GM23338 (cell line): ENCODE results near the gene KCNT1. TPM values are rescaled to one million over a fixed set of nuclear protein-coding genes. Genes with fewer than 3 reads are reported as not detected.

ENCODE experiments used
- ATAC-seq: fragments of 200-7000 bp; cut with Tn5 transposase; 3 replicates; pipeline ENCODE4 v1.9.1; 2020
- DNase-seq: peaks from one replicate; pipeline ENCODE4 v3.0.0-alpha.2; 2015; ENCODE audit warnings: low spot score
- H2AFZ ChIP-seq: fragments of 200-600 bp; sonication (generic); 2 replicates; pipeline ENCODE4 v1.8.0; 2016; ENCODE audit warnings: antibody characterized with exemption, mild to moderate bottlenecking, moderate library complexity
- H3F3A ChIP-seq: fragments of 200-600 bp; sonication (generic); replicated peaks from 2 replicates; pipeline ENCODE4 v1.8.0; 2017; ENCODE audit warnings: antibody characterized with exemption, mixed run types, low read depth
- H3K27ac ChIP-seq: fragments of 200-600 bp; sonication (generic); 2 replicates; pipeline ENCODE4 v1.6.1; 2016; ENCODE audit warnings: low read depth
- H3K27me3 ChIP-seq: fragments of 200-600 bp; sonication (generic); 2 replicates; pipeline ENCODE4 v1.8.0; 2016; ENCODE audit warnings: mild to moderate bottlenecking, mixed run types, moderate library complexity; ENCODE audit not compliant: insufficient read depth
- H3K36me3 ChIP-seq: fragments of 200-600 bp; sonication (generic); 2 replicates; pipeline ENCODE4 v1.8.0; 2016; ENCODE audit warnings: mild to moderate bottlenecking; ENCODE audit not compliant: insufficient read depth
- H3K4me1 ChIP-seq: fragments of 200-600 bp; sonication (generic); 2 replicates; pipeline ENCODE4 v1.8.0; 2016; ENCODE audit warnings: mild to moderate bottlenecking, moderate library complexity; ENCODE audit not compliant: insufficient read depth
- H3K4me2 ChIP-seq: fragments of 200-600 bp; sonication (generic); 2 replicates; pipeline ENCODE4 v1.7.1; 2017; ENCODE audit warnings: mixed run types
- H3K4me3 ChIP-seq: fragments of 200-600 bp; sonication (generic); 2 replicates; pipeline ENCODE4 v1.6.1; 2016; ENCODE audit warnings: mixed run types
- H3K79me2 ChIP-seq: fragments of 200-600 bp; sonication (generic); replicated peaks from 2 replicates; pipeline ENCODE4 v1.8.0; 2017; ENCODE audit warnings: mild to moderate bottlenecking; ENCODE audit not compliant: insufficient read depth
- H3K9me2 ChIP-seq: fragments of 200-600 bp; sonication (generic); 2 replicates; pipeline ENCODE4 v1.8.0; 2017; ENCODE audit not compliant: insufficient read depth
- H4K20me1 ChIP-seq: fragments of 200-600 bp; sonication (generic); replicated peaks from 2 replicates; pipeline ENCODE4 v1.8.0; 2017; ENCODE audit warnings: mild to moderate bottlenecking; ENCODE audit not compliant: insufficient read depth
- H3K27ac Mint-ChIP-seq: 2 replicates; pipeline ENCODE4 v1.8.0; 2020; ENCODE audit warnings: inconsistent platforms, mild to moderate bottlenecking, moderate library complexity, mixed read lengths
- H3K27me3 Mint-ChIP-seq: 3 replicates; pipeline ENCODE4 v1.8.0; 2022; ENCODE audit warnings: low read depth, mild to moderate bottlenecking, moderate library complexity, mixed read lengths, inconsistent platforms; ENCODE audit not compliant: insufficient read depth, poor library complexity
- H3K36me3 Mint-ChIP-seq: 3 replicates; pipeline ENCODE4 v1.8.0; 2021; ENCODE audit warnings: low read depth, mild to moderate bottlenecking, inconsistent platforms, moderate library complexity, mixed read lengths
- H3K4me1 Mint-ChIP-seq: 3 replicates; pipeline ENCODE4 v1.8.0; 2020; ENCODE audit warnings: mild to moderate bottlenecking, inconsistent platforms, mixed read lengths
- H3K4me3 Mint-ChIP-seq: 3 replicates; pipeline ENCODE4 v1.8.0; 2021; ENCODE audit warnings: moderate library complexity, mild to moderate bottlenecking, inconsistent platforms, mixed read lengths
- H3K9me3 Mint-ChIP-seq: 3 replicates; pipeline ENCODE4 v1.8.0; 2020; ENCODE audit warnings: moderate library complexity, mild to moderate bottlenecking, inconsistent platforms, mixed read lengths
- CREB1 ChIP-seq: fragments of 250-450 bp; sonication (Bioruptor Pico); IDR thresholded peaks from 2 replicates; pipeline ENCODE4 v1.5.0; 2020; ENCODE audit warnings: low read depth, mild to moderate bottlenecking, moderate library complexity
- CTCF ChIP-seq, 2 experiments: fragments of 200-600 bp in 1 of 2; sonication (generic) in 1 of 2; conservative IDR thresholded peaks; 2 replicates each; pipeline versions ENCODE4 v1.5.1 to v1.6.1; 2016 to 2017; ENCODE audit warnings: antibody characterized with exemption in 2 of 2, low read depth in 2 of 2, mild to moderate bottlenecking in 2 of 2, moderate library complexity in 1 of 2
- EZH2phosphoT487 ChIP-seq: fragments of 200-600 bp; sonication (generic); IDR thresholded peaks from one replicate; pipeline ENCODE4 v1.8.1; 2018; ENCODE audit warnings: antibody characterized with exemption; ENCODE audit not compliant: unreplicated experiment
- NANOG ChIP-seq: IDR thresholded peaks from 2 replicates; pipeline ENCODE4 v1.6.1; 2016; ENCODE audit warnings: antibody characterized with exemption, borderline replicate concordance
- ZNF331 ChIP-seq: fragments of 250-450 bp; sonication (Bioruptor Pico); IDR thresholded peaks from 2 replicates; pipeline ENCODE4 v1.5.0; 2020; ENCODE audit warnings: low read depth, mild to moderate bottlenecking, moderate library complexity
- ZNF462 ChIP-seq: fragments of 250-450 bp; sonication (Bioruptor Pico); IDR thresholded peaks from 2 replicates; pipeline ENCODE4 v1.5.0; 2020; ENCODE audit warnings: mild to moderate bottlenecking, moderate library complexity
- polyA plus RNA-seq: library from polyadenylated mRNA; unstranded; fragments of >200 nt; fragmentation: Nextera tagmentation; extraction: Ambion mirVana; gene quantifications from 2 replicates; pipeline ENCODE4 v1.2.1, GENCODE V29; 2016
- total RNA-seq: library from RNA; depleted of rRNA; stranded (reverse); fragments of >200 nt; shearing (Covaris generic); gene quantifications from 2 replicates; pipeline ENCODE4 v1.2.3, GENCODE V29; 2014

The KCNT1 gene
- total and polyA plus RNA-seq, 2 experiments from 2014 or later, result 0.05 to 0.28 TPM

GRCh38 chr9:135705376-135705775, 3.4 kb downstream of the KCNT1 start:
- no peak overlapping the region for H3K4me3 Mint-ChIP-seq
- H3K27ac ChIP-seq, result no peak overlapping the region
- TF ChIP-seq ZNF331 (CRISPR knock-in tag) (no peak), ZNF462 (no peak), CREB1 (CRISPR knock-in tag) (no peak), EZH2phosphoT487 (no peak), CTCF (conservative IDR thresholded peaks at IDR 0.05; ENCODE audit: low read depth in 2 of 2) (no peak), NANOG (no peak)
- H3K79me2 ChIP-seq, result no peaks in the 10 kb centered on the region
- no peaks in the 10 kb centered on the region for H3K9me2 ChIP-seq
- no peaks in the 10 kb centered on the region for H3K9me3 Mint-ChIP-seq
- H4K20me1 ChIP-seq, result no peaks in the 10 kb centered on the region
- H3K4me1 Mint-ChIP-seq, result peaks cover 3% of the 10 kb centered on the region; the same call in 2 of the 3 replicates
- no peak overlapping the region for H3K4me3 ChIP-seq
- 0 out of 2 replicates have a peak, but pooled peaks cover 3% of the 10 kb centered on the region for H3K27me3 ChIP-seq
- peaks cover 18% of the 10 kb centered on the region for H3K27me3 Mint-ChIP-seq
- H3K4me1 ChIP-seq, result no peaks in the 10 kb centered on the region
- H3F3A ChIP-seq, result no peaks in the 10 kb centered on the region
- ATAC-seq (no peak), DNase-seq (no peak)
- H2AFZ ChIP-seq, result no peak overlapping the region
- no peaks in the 10 kb centered on the region for H3K36me3 ChIP-seq
- H3K36me3 Mint-ChIP-seq, result no peaks in the 10 kb centered on the region
- H3K4me2 ChIP-seq, result no peak overlapping the region
- H3K27ac Mint-ChIP-seq, result no peak overlapping the region
